ENCODE measurements around the gene MLXIPL.
"Not testable (repeated sequence)": the region's sequence is repeated elsewhere in the genome, so short reads cannot be mapped to it uniquely, and the experiment has no call there.

MLXIPL gene

GRCh38 chr7:73556208-73557107 lies 67.9 kb downstream of the MLXIPL start:
- Histone ChIP-seq H3K4me1 (ENCODE audit: control insufficient read depth in 1 of 2, insufficient read depth in 2 of 2, low read length in 2 of 2) (peaks cover 5 to 29% of the 10 kb centered on the region in 2 donors), H3K9ac (ENCODE audit: low read depth in 1 of 2, low read length in 2 of 2) (peak overlapping the region; percentile 88 to 94)

DNA sequence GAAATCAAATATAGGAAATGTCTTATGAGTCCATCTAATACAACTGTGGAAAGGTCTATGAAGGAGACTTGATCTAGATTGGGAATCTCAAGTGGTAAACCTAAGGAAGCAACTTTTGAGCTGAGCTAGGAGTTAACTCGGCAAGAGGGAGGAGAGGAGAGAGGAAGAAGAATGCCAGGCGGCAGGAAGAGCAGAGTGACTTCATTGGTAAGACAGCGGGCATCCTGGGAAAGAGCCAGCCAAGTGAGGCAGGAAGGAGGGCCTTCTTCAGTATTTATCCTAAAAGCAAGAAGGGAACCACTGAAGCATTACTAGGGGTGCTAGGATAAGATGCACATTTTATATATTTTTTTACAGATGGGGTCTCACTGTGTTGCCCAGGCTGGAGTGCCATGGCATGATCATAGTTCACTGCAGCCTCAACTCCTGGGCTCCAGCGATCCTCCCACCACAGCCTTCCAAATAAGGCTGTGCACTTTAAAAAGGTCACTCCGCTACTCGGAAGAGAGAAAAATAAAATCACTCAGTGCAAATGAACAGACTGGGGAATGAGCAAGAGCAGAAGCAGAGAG lies 68.8 kb downstream of the MLXIPL start:
- Histone ChIP-seq H3K9ac (ENCODE audit: low read depth in 1 of 2, low read length in 2 of 2) (peak overlapping the region; percentile 88 to 94), H3K9me3 (ENCODE audit: control insufficient read depth in 1 of 2, low read length in 2 of 2) (no peaks in the 10 kb centered on the region), H3K4me3 (ENCODE audit: low read depth in 1 of 2, low read length in 2 of 2) (peak overlapping the region; percentile 89 to 97), H3K27ac (ENCODE audit: low read depth, low read length) (peak overlapping the region; percentile 28), H3K4me1 (ENCODE audit: control insufficient read depth in 1 of 2, insufficient read depth in 2 of 2, low read length in 2 of 2) (peaks cover 5 to 29% of the 10 kb centered on the region in 2 donors), H3K36me3 (ENCODE audit: control insufficient read depth in 1 of 2, insufficient read depth in 2 of 2, low read length in 2 of 2) (peaks cover 6 to 28% of the 10 kb centered on the region in 2 donors), H3K27me3 (ENCODE audit: control insufficient read depth in 1 of 2, insufficient read depth in 2 of 2, low read length in 2 of 2) (no peaks in the 10 kb centered on the region)

More at GRCh38 chr7:73556208-73557107, 67.9 kb downstream of the MLXIPL start:
- Histone ChIP-seq H3K36me3 (ENCODE audit: control insufficient read depth in 1 of 2, insufficient read depth in 2 of 2, low read length in 2 of 2) (peaks cover 5 to 20% of the 10 kb centered on the region in 2 donors), H3K27ac (ENCODE audit: low read depth, low read length) (peak overlapping the region; percentile 81), H3K9me3 (ENCODE audit: control insufficient read depth in 1 of 2, low read length in 2 of 2) (no peaks in the 10 kb centered on the region), H3K27me3 (ENCODE audit: control insufficient read depth in 1 of 2, insufficient read depth in 2 of 2, low read length in 2 of 2) (no peaks in the 10 kb centered on the region), H3K4me3 (ENCODE audit: low read depth in 1 of 2, low read length in 2 of 2) (peak overlapping the region; percentile 89 to 97)

DNA sequence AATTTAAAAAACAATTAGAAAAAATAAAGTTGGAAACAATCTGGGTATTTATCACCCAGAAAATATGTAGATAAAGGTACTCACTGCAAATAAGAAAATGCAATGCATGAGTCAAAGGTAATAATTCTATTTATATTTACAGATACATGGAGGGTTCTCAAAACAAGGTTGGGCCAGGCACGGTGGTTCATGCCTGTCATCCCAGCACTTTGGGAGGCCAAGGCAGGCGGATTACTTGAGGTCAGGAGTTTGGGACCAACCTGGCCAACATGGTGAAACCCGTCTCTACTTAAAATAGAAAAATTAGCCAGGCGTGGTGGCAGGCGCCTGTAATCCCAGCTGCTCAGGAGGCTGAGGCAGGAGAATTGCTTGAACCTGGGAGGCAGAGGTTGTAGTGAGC lies 74.2 kb downstream of the MLXIPL start:
- H3K4me3 ChIP-seq (ENCODE audit: low read depth in 1 of 2, low read length in 2 of 2); H3K27me3 ChIP-seq (ENCODE audit: control insufficient read depth in 1 of 2, insufficient read depth in 2 of 2, low read length in 2 of 2); H3K4me1 ChIP-seq (ENCODE audit: control insufficient read depth in 1 of 2, insufficient read depth in 2 of 2, low read length in 2 of 2); H3K9ac ChIP-seq (ENCODE audit: low read depth in 1 of 2, low read length in 2 of 2); H3K9me3 ChIP-seq (ENCODE audit: control insufficient read depth in 1 of 2, low read length in 2 of 2); H3K27ac ChIP-seq (ENCODE audit: low read depth, low read length): not testable (repeated sequence)
- H3K36me3 ChIP-seq (ENCODE audit: control insufficient read depth in 1 of 2, insufficient read depth in 2 of 2, low read length in 2 of 2) = peaks cover 16 to 56% of the 10 kb centered on the region in 2 donors

- peaks cover 3 to 4% of the 10 kb centered on the region in 2 donors for H3K4me1 ChIP-seq (ENCODE audit: control insufficient read depth in 1 of 2, insufficient read depth in 2 of 2, low read length in 2 of 2)
- no peak overlapping the region for H3K4me3 ChIP-seq (ENCODE audit: low read depth in 1 of 2, low read length in 2 of 2)
- no peak overlapping the region for H3K9ac ChIP-seq (ENCODE audit: low read depth in 1 of 2, low read length in 2 of 2)
- no peaks in the 10 kb centered on the region for H3K27me3 ChIP-seq (ENCODE audit: control insufficient read depth in 1 of 2, insufficient read depth in 2 of 2, low read length in 2 of 2)
- peaks cover 16 to 47% of the 10 kb centered on the region in 2 donors for H3K36me3 ChIP-seq (ENCODE audit: control insufficient read depth in 1 of 2, insufficient read depth in 2 of 2, low read length in 2 of 2)
- H3K27ac ChIP-seq (ENCODE audit: low read depth, low read length) = no peak overlapping the region
- no peaks in the 10 kb centered on the region for H3K9me3 ChIP-seq (ENCODE audit: control insufficient read depth in 1 of 2, low read length in 2 of 2)
Measured at GRCh38 chr7:73549176-73549575, 75.1 kb downstream of the MLXIPL start.

- Histone ChIP-seq H3K9ac (ENCODE audit: low read depth in 1 of 2, low read length in 2 of 2) (no peak overlapping the region), H3K36me3 (ENCODE audit: control insufficient read depth in 1 of 2, insufficient read depth in 2 of 2, low read length in 2 of 2) (peaks cover 21 to 52% of the 10 kb centered on the region in 2 donors), H3K27me3 (ENCODE audit: control insufficient read depth in 1 of 2, insufficient read depth in 2 of 2, low read length in 2 of 2) (no peaks in the 10 kb centered on the region), H3K27ac (ENCODE audit: low read depth, low read length) (no peak overlapping the region), H3K9me3 (ENCODE audit: control insufficient read depth in 1 of 2, low read length in 2 of 2) (no peaks in the 10 kb centered on the region), H3K4me1 (ENCODE audit: control insufficient read depth in 1 of 2, insufficient read depth in 2 of 2, low read length in 2 of 2) (peaks cover 3 to 4% of the 10 kb centered on the region in 2 donors), H3K4me3 (ENCODE audit: low read depth in 1 of 2, low read length in 2 of 2) (no peak overlapping the region)
Measured at GRCh38 chr7:73547841-73548240, 76.5 kb downstream of the MLXIPL start.

- Histone ChIP-seq H3K9me3 (ENCODE audit: control insufficient read depth in 1 of 2, low read length in 2 of 2) (no peaks in the 10 kb centered on the region), H3K9ac (ENCODE audit: low read depth in 1 of 2, low read length in 2 of 2) (no peak overlapping the region), H3K27ac (ENCODE audit: low read depth, low read length) (no peak overlapping the region), H3K36me3 (ENCODE audit: control insufficient read depth in 1 of 2, insufficient read depth in 2 of 2, low read length in 2 of 2) (peaks cover 34 to 63% of the 10 kb centered on the region in 2 donors), H3K27me3 (ENCODE audit: control insufficient read depth in 1 of 2, insufficient read depth in 2 of 2, low read length in 2 of 2) (no peaks in the 10 kb centered on the region), H3K4me3 (ENCODE audit: low read depth in 1 of 2, low read length in 2 of 2) (no peak overlapping the region), H3K4me1 (ENCODE audit: control insufficient read depth in 1 of 2, insufficient read depth in 2 of 2, low read length in 2 of 2) (peaks cover 3 to 4% of the 10 kb centered on the region in 2 donors)
Measured at GRCh38 chr7:73544678-73545077, 79.6 kb downstream of the MLXIPL start.
